Adrenal gland (tissue), 12 donors: Measurements from ENCODE around the gene NDUFS2. TPM values are rescaled to one million over a fixed set of nuclear protein-coding genes. Genes with fewer than 3 reads are reported as not detected.

ENCODE experiments used
- DNase-seq, 7 donors: peaks; one replicate each; pipeline ENCODE4 v3.0.0-alpha.2; 2019 to 2020
- H3K27ac ChIP-seq, 5 donors: fragments of 200-600 bp; sonication (generic) in 4 of 5; 1 replicate in 3 of 5; 2 replicates in 2 of 5; pipeline versions ENCODE4 v1.5.1 to v1.8.0; 2016 to 2020; ENCODE audit warnings: mild to moderate bottlenecking in 1 of 5
- H3K27me3 ChIP-seq: fragments of 200-600 bp; 2 replicates; pipeline ENCODE4 v1.8.0; 2021
- H3K36me3 ChIP-seq, 2 donors: fragments of 200-600 bp; replicated peaks in 1 of 2; 1 replicate in 1 of 2; 2 replicates in 1 of 2; pipeline versions ENCODE4 v1.5.1 to v1.8.0; 2018 to 2022
- H3K4me1 ChIP-seq, 2 donors: fragments of 200-600 bp; replicated peaks in 1 of 2; 1 replicate in 1 of 2; 2 replicates in 1 of 2; pipeline versions ENCODE4 v1.5.1 to v1.8.0; 2018 to 2021
- H3K4me3 ChIP-seq, 4 donors: fragments of 200-600 bp; sonication (generic) in 3 of 4; one replicate each; pipeline ENCODE4 v1.5.1; 2016 to 2018
- H3K9me3 ChIP-seq, 3 donors: fragments of 200-600 bp; sonication (generic) in 1 of 3; replicated peaks in 1 of 3; 1 replicate in 2 of 3; 2 replicates in 1 of 3; pipeline versions ENCODE4 v1.5.1 to v1.8.0; 2016 to 2021
- POLR2A ChIP-seq, 2 donors: fragments of 450-650 bp; IDR thresholded peaks; one replicate each; pipeline ENCODE4 v1.6.1; 2017; ENCODE audit warnings: antibody characterized with exemption in 2 of 2, mild to moderate bottlenecking in 2 of 2, moderate library complexity in 1 of 2
- WGBS, 4 donors: extraction: QIAGEN DNeasy Blood & Tissue Kit in 2 of 4; methylation state at CpG; one replicate each; pipeline versions ENCODE4 v1.1.5 to v1.1.7; 2013 to 2017; 5-methylcytosine and 5-hydroxymethylcytosine counted together
- intact Hi-C, 2 donors: fragments of 100-400 bp; cut with DNase I; formaldehyde crosslinking; loops; one replicate each; pipeline versions ENCODE4 v1.14.1 to v1.15.0; 2022 to 2023
- polyA plus RNA-seq, 3 donors: library from polyadenylated mRNA; stranded (reverse); fragments of 200-250 nt in 2 of 3; fragments of 350-450 nt in 1 of 3; fragmentation: Illumina TruSeq in 1 of 3; extraction: RNeasy Lipid Tissue Mini Kit (QIAGEN cat#74804) in 1 of 3; gene quantifications; one replicate each; pipeline ENCODE4 v1.2.3, GENCODE V29; 2013 to 2014
- total RNA-seq, 9 donors: library from RNA; depleted of rRNA in 4 of 9; stranded (reverse); fragments of >200 nt in 4 of 9; fragments of 120-200 nt in 1 of 9; fragmentation: NEBNext Ultra II Directional in 1 of 9; extraction: Animal tissue kit (Norgen Biotek cat#: 25700) in 1 of 9; gene quantifications; one replicate each; pipeline versions ENCODE4 v1.1.0 to v1.2.4, GENCODE V29; 2013 to 2023
- TF ChIP-seq, protein P1 (sequence below), 6 experiments: fragments of 450-650 bp in 4 of 6; fragments of 200-600 bp in 2 of 6; sonication (generic) in 1 of 6; IDR thresholded peaks; 1 replicate in 5 of 6; 2 replicates in 1 of 6; pipeline versions ENCODE4 v1.5.1 to v1.8.0; 2016 to 2021; ENCODE audit warnings: antibody characterized with exemption in 6 of 6, mild to moderate bottlenecking in 2 of 6, moderate library complexity in 1 of 6
- donor health status: healthy with polysubstance abuse.
- donor health status: Bipolar disorder and iron deficiency.
- donor health status: DM: yes; HTN: yes; CAD: no.
- donor health status: DM: no; HTN: no; CAD: no.
- donor health status: DM: no; HTN: no; CAD: no.
- donor health status: DM: yes; HTN: yes; CAD: no.

The NDUFS2 gene
- total and polyA plus RNA-seq, 12 donors: 78.3 to 305 (median 167) TPM

DNA sequence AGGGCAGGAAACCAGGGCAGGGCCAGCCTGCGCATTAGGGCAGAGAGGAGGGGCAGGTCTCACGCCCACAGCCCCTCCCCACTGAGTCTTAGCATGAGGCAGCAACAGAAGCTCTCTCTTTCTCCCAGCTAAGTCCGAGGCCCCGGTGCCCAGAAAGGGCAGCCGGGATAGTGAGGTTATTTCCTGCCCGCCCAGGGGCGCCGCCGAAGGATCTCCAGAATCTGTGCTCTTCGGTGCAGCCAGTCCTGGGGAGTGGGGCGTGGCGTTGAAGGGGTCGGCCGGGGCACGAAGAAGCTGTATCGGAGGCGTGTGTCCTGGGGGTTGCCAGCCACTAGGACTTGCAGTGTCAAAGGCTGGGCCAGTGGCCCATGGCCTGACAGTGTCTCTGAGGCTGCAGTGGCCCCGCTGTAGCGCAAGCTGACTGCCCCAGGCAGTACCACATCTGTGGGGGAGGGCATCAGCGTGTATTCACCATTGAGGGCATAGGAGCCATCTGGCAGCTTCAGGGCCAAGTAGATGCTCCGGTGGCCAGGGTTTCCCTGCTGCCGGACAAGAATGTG lies 11.1 kb upstream of the NDUFS2 start:
- intact Hi-C loops: loop anchor here (10.0 kb wide), 2 partner anchors 184 to 194 kb away; no protein-coding TSS in a partner anchor
- H3K4me3 ChIP-seq: no peak overlapping the region
- peaks cover 0 to 32% of the 10 kb centered on the region in 2 donors for H3K4me1 ChIP-seq
- H3K36me3 ChIP-seq: no peaks in the 10 kb centered on the region
- no peaks in the 10 kb centered on the region for H3K27me3 ChIP-seq
- no peak overlapping the region for H3K27ac ChIP-seq
- H3K9me3 ChIP-seq: no peaks in the 10 kb centered on the region
- 65 to 78% (median 70%) methylated on average over 20 to 22 of the region's 22 CpGs for WGBS, 4 donors
- no peak for TF ChIP-seq POLR2A (IDR thresholded peaks at IDR 0.05)
- TF ChIP-seq, protein P1, sequence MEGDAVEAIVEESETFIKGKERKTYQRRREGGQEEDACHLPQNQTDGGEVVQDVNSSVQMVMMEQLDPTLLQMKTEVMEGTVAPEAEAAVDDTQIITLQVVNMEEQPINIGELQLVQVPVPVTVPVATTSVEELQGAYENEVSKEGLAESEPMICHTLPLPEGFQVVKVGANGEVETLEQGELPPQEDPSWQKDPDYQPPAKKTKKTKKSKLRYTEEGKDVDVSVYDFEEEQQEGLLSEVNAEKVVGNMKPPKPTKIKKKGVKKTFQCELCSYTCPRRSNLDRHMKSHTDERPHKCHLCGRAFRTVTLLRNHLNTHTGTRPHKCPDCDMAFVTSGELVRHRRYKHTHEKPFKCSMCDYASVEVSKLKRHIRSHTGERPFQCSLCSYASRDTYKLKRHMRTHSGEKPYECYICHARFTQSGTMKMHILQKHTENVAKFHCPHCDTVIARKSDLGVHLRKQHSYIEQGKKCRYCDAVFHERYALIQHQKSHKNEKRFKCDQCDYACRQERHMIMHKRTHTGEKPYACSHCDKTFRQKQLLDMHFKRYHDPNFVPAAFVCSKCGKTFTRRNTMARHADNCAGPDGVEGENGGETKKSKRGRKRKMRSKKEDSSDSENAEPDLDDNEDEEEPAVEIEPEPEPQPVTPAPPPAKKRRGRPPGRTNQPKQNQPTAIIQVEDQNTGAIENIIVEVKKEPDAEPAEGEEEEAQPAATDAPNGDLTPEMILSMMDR (IDR thresholded peaks at IDR 0.05): no peak
- DNase-seq: no peak

GRCh38 chr1:161191971-161192370 lies 10.2 kb upstream of the NDUFS2 start:
- intact Hi-C loops: loop anchor here (10.0 kb wide), 2 partner anchors 183 to 193 kb away; no protein-coding TSS in a partner anchor
- Histone ChIP-seq H3K4me1 (peaks cover 0 to 36% of the 10 kb centered on the region in 2 donors), H3K9me3 (no peaks in the 10 kb centered on the region), H3K36me3 (no peaks in the 10 kb centered on the region), H3K27ac (no peak overlapping the region), H3K4me3 (no peak overlapping the region), H3K27me3 (no peaks in the 10 kb centered on the region)
- WGBS, 4 donors: 50 to 64% (median 60%) methylated on average over 8 of the region's 8 CpGs
- TF ChIP-seq, protein P1 (IDR thresholded peaks at IDR 0.05): no peak
- TF ChIP-seq POLR2A (IDR thresholded peaks at IDR 0.05): no peak
- DNase-seq: no peak

DNA sequence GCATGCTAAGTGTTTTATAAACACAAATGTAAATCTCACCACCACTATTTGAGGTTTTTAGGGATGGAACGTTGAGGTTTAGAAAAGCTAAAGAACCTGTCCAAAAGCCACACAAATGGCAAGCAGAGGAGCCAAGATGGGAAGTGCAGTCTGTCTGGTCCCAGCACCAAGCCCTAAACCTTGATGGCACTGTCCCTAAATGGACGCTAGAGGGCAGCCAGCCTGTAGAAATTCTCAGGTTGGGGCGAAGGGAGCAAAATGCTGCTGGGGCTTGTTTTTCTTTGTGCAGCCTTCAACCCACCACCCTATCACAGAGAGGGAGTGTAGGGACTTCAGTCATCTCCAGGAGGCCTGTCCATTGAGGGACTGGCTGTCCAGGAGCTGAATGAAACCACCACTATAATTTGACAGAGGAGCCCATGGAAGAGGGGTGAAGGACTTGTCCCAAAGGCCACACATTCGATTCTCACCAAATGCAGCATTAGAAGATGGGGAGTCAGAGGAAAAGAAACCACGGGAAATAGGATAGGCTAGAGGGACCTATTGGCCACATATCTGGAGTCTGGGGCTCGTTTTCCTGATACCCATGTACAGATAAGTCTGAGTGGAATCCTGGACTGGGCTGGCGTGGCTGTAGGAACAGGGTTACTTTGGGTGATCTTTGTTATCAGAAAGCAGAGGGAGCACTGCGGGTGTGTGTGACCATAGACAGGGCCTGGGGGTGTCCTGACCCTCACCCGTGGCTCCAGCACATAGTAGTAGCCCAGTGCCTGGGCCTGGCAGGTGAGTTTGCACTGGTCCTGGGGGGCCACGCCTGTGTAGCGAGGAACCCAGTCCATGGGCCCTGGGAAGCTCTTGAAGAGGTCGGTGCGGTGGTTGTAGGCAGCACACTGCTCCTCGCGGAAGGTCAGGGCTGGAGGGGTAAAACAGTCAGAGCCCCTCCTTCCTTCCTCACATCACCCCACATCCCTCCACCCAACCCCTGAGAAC lies 9.4 kb upstream of the NDUFS2 start:
- intact Hi-C loops: loop anchor here (10.0 kb wide), 2 partner anchors 182 to 192 kb away; no protein-coding TSS in a partner anchor
- Histone ChIP-seq H3K27ac (peak overlapping the region in 2 of 5 donors; percentile 5 to 50), H3K4me3 (no peak overlapping the region), H3K27me3 (no peaks in the 10 kb centered on the region), H3K9me3 (no peaks in the 10 kb centered on the region), H3K36me3 (no peaks in the 10 kb centered on the region), H3K4me1 (peaks cover 0 to 36% of the 10 kb centered on the region in 2 donors)
- 45 to 53% (median 51%) methylated on average over 10 to 15 of the region's 15 CpGs for WGBS, 4 donors
- peak; percentile 67 to 88 (median 78) for DNase-seq
- TF ChIP-seq, protein P1 (IDR thresholded peaks at IDR 0.05): peak; percentile 73 to 90 (median 87)
- TF ChIP-seq POLR2A (IDR thresholded peaks at IDR 0.05): no peak
